ENCODE measurements around the gene FLII.

- no peak for TF ChIP-seq POLR2A (IDR thresholded peaks at IDR 0.05)
- no peak for TF ChIP-seq CTCF (IDR thresholded peaks at IDR 0.05)
These were observed 3.6 kb upstream of the FLII start for GRCh38 chr17:18262111-18262510.
